KMS-11 (cell line): Measurements from ENCODE around the gene SELENOI.

Source experiments
- H2AFZ ChIP-seq: fragments of 200-600 bp; sonication (generic); 2 replicates; pipeline ENCODE4 v1.6.1; 2016; ENCODE audit warnings: antibody characterized with exemption, mixed run types, low read depth
- H3K27ac ChIP-seq: fragments of 200-600 bp; sonication (generic); 2 replicates; pipeline ENCODE4 v1.6.1; 2016; ENCODE audit warnings: mild to moderate bottlenecking, mixed run types
- H3K27me3 ChIP-seq: fragments of 200-600 bp; sonication (generic); 2 replicates; pipeline ENCODE4 v1.6.1; 2017; ENCODE audit warnings: mild to moderate bottlenecking, low read depth, mixed run types, moderate library complexity; ENCODE audit not compliant: insufficient read depth
- H3K36me3 ChIP-seq: fragments of 200-600 bp; sonication (generic); 2 replicates; pipeline ENCODE4 v1.6.1; 2017; ENCODE audit warnings: mild to moderate bottlenecking, mixed run types; ENCODE audit not compliant: insufficient read depth
- H3K4me1 ChIP-seq: fragments of 200-600 bp; sonication (generic); 2 replicates; pipeline ENCODE4 v1.6.1; 2016; ENCODE audit warnings: mild to moderate bottlenecking, low read depth, mixed run types; ENCODE audit not compliant: poor library complexity, severe bottlenecking
- H3K4me2 ChIP-seq: fragments of 200-600 bp; sonication (generic); 2 replicates; pipeline ENCODE4 v1.7.0; 2016; ENCODE audit warnings: mild to moderate bottlenecking, mixed run types
- H3K4me3 ChIP-seq: fragments of 200-600 bp; sonication (generic); IDR thresholded peaks from 2 replicates; pipeline ENCODE4 v1.6.1; 2017; ENCODE audit warnings: low read depth, low read length, mixed read lengths; ENCODE audit not compliant: insufficient read depth
- H3K79me2 ChIP-seq: fragments of 200-600 bp; sonication (generic); 2 replicates; pipeline ENCODE4 v1.6.1; 2016; ENCODE audit warnings: low read depth, mixed run types; ENCODE audit not compliant: insufficient read depth
- H3K9ac ChIP-seq: fragments of 200-600 bp; sonication (generic); 2 replicates; pipeline ENCODE4 v1.6.1; 2016; ENCODE audit warnings: mild to moderate bottlenecking, mixed run types
- H4K20me1 ChIP-seq: fragments of 200-600 bp; sonication (generic); 2 replicates; pipeline ENCODE4 v1.6.1; 2016; ENCODE audit warnings: mild to moderate bottlenecking, mixed run types; ENCODE audit not compliant: insufficient read depth
- CTCF ChIP-seq: fragments of 200-600 bp; sonication (generic); conservative IDR thresholded peaks from 2 replicates; pipeline ENCODE4 v1.6.1; 2017; ENCODE audit warnings: low read depth, mild to moderate bottlenecking, antibody characterized with exemption, low read length, moderate library complexity, mixed read lengths

SELENOI gene

GRCh38 chr2:26412091-26412673, 66.2 kb downstream of the SELENOI start:
- H3K36me3 ChIP-seq: no peaks in the 10 kb centered on the region
- no peaks in the 10 kb centered on the region for H3K27me3 ChIP-seq
- peaks cover 16% of the 10 kb centered on the region for H3K4me1 ChIP-seq
- peak overlapping the region; percentile 75 for H3K9ac ChIP-seq
- H3K4me3 ChIP-seq: peak overlapping the region; percentile 76
- no peaks in the 10 kb centered on the region for H3K79me2 ChIP-seq
- peak overlapping the region; percentile 78 for H3K27ac ChIP-seq
- TF ChIP-seq CTCF: no peak
- peak overlapping the region; percentile 83 for H2AFZ ChIP-seq
- H3K4me2 ChIP-seq: peak overlapping the region; percentile 92
- no peaks in the 10 kb centered on the region for H4K20me1 ChIP-seq

GRCh38 chr2:26414311-26414710, 68.4 kb downstream of the SELENOI start:
- H3K4me1 ChIP-seq: peaks cover 16% of the 10 kb centered on the region
- H3K4me3 ChIP-seq: no peak overlapping the region
- H2AFZ ChIP-seq: no peak overlapping the region
- H3K27ac ChIP-seq: no peak overlapping the region
- no peaks in the 10 kb centered on the region for H3K36me3 ChIP-seq
- H3K4me2 ChIP-seq: no peak overlapping the region
- no peak overlapping the region for H3K9ac ChIP-seq
- H3K27me3 ChIP-seq: no peaks in the 10 kb centered on the region
- no peak for TF ChIP-seq CTCF
- H3K79me2 ChIP-seq: no peaks in the 10 kb centered on the region
- H4K20me1 ChIP-seq: no peaks in the 10 kb centered on the region

GRCh38 chr2:26421961-26422360, 76.0 kb downstream of the SELENOI start:
- no peak overlapping the region for H3K4me2 ChIP-seq
- no peaks in the 10 kb centered on the region for H3K4me1 ChIP-seq
- no peaks in the 10 kb centered on the region for H3K36me3 ChIP-seq
- H3K4me3 ChIP-seq: no peak overlapping the region
- TF ChIP-seq CTCF: no peak
- no peak overlapping the region for H3K27ac ChIP-seq
- H3K9ac ChIP-seq: no peak overlapping the region
- no peaks in the 10 kb centered on the region for H3K27me3 ChIP-seq
- H3K79me2 ChIP-seq: no peaks in the 10 kb centered on the region
- no peaks in the 10 kb centered on the region for H4K20me1 ChIP-seq
- no peak overlapping the region for H2AFZ ChIP-seq

- no peak overlapping the region for H2AFZ ChIP-seq
Observed at GRCh38 chr2:26422947-26423629, 77.1 kb downstream of the SELENOI start.

More at GRCh38 chr2:26422947-26423629, 77.1 kb downstream of the SELENOI start:
- Histone ChIP-seq H3K79me2 (no peaks in the 10 kb centered on the region), H3K27ac (no peak overlapping the region), H3K9ac (no peak overlapping the region), H3K36me3 (no peaks in the 10 kb centered on the region), H3K4me2 (no peak overlapping the region), H3K4me1 (no peaks in the 10 kb centered on the region), H4K20me1 (no peaks in the 10 kb centered on the region), H3K27me3 (no peaks in the 10 kb centered on the region), H3K4me3 (no peak overlapping the region)
- TF ChIP-seq CTCF: no peak
